Measurements from ENCODE around the gene ZNRF2. TPM values are rescaled to one million over a fixed set of nuclear protein-coding genes. Genes with fewer than 3 reads are reported as not detected.

ZNRF2 gene
- total and polyA plus RNA-seq, 2 donors (not counting 3 experiments of a cell fraction or from before 2014, with no cell fraction given), result 1.4 to 5.9 TPM

DNA sequence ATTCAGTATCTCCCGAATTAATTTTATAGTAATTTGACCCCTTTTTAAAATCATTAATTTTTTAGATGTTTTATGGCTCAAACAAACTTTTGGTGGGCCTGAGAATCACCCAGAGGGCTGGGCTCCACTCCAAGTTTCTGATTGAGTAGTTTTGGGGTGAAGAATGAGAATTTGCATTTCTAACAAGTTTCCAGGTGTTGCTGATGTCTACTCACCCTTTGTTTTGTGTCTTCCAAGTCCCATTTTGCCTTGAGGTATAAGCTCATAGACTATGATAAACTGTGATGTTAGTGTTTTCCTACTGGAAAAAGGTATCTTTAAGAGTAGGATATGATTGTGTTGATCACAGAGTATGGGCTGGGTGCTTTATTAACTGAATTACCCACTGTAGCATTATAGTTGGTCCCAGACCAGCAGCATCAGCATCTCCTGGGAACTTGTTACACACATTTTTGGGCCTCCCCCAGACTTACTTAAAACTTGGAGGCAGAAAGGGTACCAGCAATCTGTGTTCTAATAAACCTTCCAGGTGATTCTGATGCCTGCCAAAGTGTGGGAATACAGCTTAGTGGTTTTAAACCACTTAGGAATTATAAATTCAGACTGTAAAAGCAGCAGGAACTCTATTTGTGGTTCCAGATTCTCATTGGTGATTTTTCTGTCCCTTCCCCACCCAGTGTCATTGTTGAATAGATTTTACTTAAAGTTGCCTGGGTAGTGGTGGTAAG lies 19.1 kb downstream of the ZNRF2 start:
- H3K9me1 ChIP-seq (replicated peaks; ENCODE audit: control insufficient read depth, extremely low read depth, insufficient read depth, low read length), result no peaks in the 10 kb centered on the region

More for the DNA sequence above, 19.1 kb downstream of the ZNRF2 start:
- no peaks in the 10 kb centered on the region for H3K9me3 ChIP-seq (replicated peaks; ENCODE audit: control insufficient read depth, insufficient read depth, low read length)
- no peaks in the 10 kb centered on the region for H3K27me3 ChIP-seq (ENCODE audit: control insufficient read depth in 2 of 2, insufficient read depth in 2 of 2, low read length in 2 of 2)
- H3K4me3 ChIP-seq (replicated peaks in 1 of 3; ENCODE audit: insufficient read depth in 1 of 3, low read depth in 1 of 3, low read length in 3 of 3), result no peak overlapping the region
- dilution Hi-C loops (cut with MboI; ENCODE audit: extremely low pct_ligation_motif_present, low sequenced_read_pairs), result no loop called here
- FAIRE-seq, result no peak
- no peaks in the 10 kb centered on the region for H4K20me1 ChIP-seq (replicated peaks; ENCODE audit: control insufficient read depth, extremely low read depth, insufficient read depth, low read length)
- no peak overlapping the region for H3K9ac ChIP-seq (replicated peaks; ENCODE audit: extremely low read depth, insufficient read depth, low read length)
- ChIA-PET POLR2A (no interaction called here), CTCF (no interaction called here)
- no peak overlapping the region for H2AFZ ChIP-seq (ENCODE audit: low read depth, low read length)
- no peak overlapping the region for H3K27ac ChIP-seq (ENCODE audit: insufficient read depth, low read depth, low read length)
- no TSS peak for BruUV-seq (replicated peaks)
- DNase-seq (ENCODE audit: low read depth, low spot score), result no peak
- H3K36me3 ChIP-seq (ENCODE audit: control insufficient read depth in 2 of 2, extremely low read depth in 1 of 2, insufficient read depth in 2 of 2, low read length in 2 of 2), result no peaks in the 10 kb centered on the region
- H3K4me2 ChIP-seq (ENCODE audit: insufficient read depth, low read length), result no peak overlapping the region
- H3K79me2 ChIP-seq (ENCODE audit: control insufficient read depth, insufficient read depth, low read length), result no peaks in the 10 kb centered on the region
- TF ChIP-seq POLR2AphosphoS5 (IDR thresholded peaks at IDR 0.05; ENCODE audit: insufficient read depth, low read depth, low read length) (no peak), MYC (IDR thresholded peaks at IDR 0.05; ENCODE audit: low read depth, low read length) (no peak), CTCF (IDR thresholded peaks at IDR 0.05; ENCODE audit: extremely low read depth in 1 of 2, insufficient read depth in 1 of 2, low read depth in 1 of 2, low read length in 2 of 2) (no peak), GATA2 (IDR thresholded peaks at IDR 0.05; ENCODE audit: insufficient read depth, insufficient read length, low read depth, low read length) (no peak), POLR2A (IDR thresholded peaks at IDR 0.05; ENCODE audit: low read depth, low read length) (no peak), EZH2 (IDR thresholded peaks at IDR 0.05; ENCODE audit: borderline replicate concordance, low read depth, low read length, severe bottlenecking) (no peak), JUN (IDR thresholded peaks at IDR 0.05; ENCODE audit: borderline replicate concordance, insufficient read depth, insufficient read length, low read depth) (no peak), FOS (IDR thresholded peaks at IDR 0.05; ENCODE audit: borderline replicate concordance, insufficient read depth, low read length) (no peak), MAX (IDR thresholded peaks at IDR 0.05; ENCODE audit: insufficient read depth, insufficient read length) (no peak)
- H3K4me1 ChIP-seq (ENCODE audit: control insufficient read depth, extremely low read depth, insufficient read depth, low read length), result no peaks in the 10 kb centered on the region
- intact Hi-C loops (cut with micrococcal nuclease), result no loop called here

Data from endothelial cell of umbilical vein (primary cell).